ENCODE measurements around the gene DNAJB9.

DNAJB9 gene

DNA sequence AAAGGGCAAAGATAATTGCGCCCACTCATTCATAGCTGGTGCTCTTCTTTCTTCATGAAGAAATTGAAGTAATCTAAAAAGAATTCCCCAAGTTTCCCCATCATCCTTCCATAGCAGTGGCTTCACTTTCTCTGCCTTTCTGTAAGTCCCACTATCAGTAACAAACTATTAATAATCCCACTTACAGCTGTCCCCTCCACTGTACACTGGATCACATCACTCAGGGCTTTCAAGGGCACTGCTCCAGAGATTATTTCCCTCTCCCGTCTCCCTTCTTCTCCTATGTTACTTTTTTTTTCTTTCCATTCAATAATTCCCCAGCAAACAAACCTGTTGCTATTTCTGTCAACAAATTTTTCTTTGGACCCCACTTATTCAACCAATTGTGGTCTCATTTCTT lies 16.2 kb downstream of the DNAJB9 start:
- no peak overlapping the region for H3K4me3 ChIP-seq (ENCODE audit: low read depth, low read length)
- TF ChIP-seq, protein P1, sequence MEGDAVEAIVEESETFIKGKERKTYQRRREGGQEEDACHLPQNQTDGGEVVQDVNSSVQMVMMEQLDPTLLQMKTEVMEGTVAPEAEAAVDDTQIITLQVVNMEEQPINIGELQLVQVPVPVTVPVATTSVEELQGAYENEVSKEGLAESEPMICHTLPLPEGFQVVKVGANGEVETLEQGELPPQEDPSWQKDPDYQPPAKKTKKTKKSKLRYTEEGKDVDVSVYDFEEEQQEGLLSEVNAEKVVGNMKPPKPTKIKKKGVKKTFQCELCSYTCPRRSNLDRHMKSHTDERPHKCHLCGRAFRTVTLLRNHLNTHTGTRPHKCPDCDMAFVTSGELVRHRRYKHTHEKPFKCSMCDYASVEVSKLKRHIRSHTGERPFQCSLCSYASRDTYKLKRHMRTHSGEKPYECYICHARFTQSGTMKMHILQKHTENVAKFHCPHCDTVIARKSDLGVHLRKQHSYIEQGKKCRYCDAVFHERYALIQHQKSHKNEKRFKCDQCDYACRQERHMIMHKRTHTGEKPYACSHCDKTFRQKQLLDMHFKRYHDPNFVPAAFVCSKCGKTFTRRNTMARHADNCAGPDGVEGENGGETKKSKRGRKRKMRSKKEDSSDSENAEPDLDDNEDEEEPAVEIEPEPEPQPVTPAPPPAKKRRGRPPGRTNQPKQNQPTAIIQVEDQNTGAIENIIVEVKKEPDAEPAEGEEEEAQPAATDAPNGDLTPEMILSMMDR (IDR thresholded peaks at IDR 0.05; ENCODE audit: borderline replicate concordance, insufficient read depth, low read depth, low read length) = no peak

DNA sequence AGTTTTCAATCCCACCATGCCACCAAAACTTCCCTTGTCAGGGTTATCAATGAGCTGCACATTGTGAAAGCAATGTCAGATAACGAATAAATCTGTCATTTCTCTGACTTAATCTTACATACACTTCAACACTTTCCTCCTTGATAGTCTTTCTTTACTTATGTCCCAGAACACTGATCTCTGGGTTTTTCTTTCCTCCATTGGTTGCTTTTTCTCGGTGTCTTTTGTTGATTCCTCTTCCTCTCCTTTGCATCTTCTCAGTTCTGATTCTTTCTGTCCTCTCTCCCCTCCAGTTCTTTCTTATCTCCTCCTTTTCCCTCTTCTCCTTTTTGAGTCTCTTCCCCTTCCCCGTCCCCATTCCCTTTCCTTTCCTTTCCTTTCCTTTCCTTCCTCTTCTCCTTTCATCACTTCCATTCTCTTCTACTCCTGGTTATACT lies 16.6 kb downstream of the DNAJB9 start:
- H3K4me3 ChIP-seq (ENCODE audit: low read depth, low read length) = no peak overlapping the region
- TF ChIP-seq, protein P1 (IDR thresholded peaks at IDR 0.05; ENCODE audit: borderline replicate concordance, insufficient read depth, low read depth, low read length) = no peak

GRCh38 chr7:108589199-108589598 lies 19.5 kb downstream of the DNAJB9 start:
- no peak overlapping the region for H3K4me3 ChIP-seq (ENCODE audit: low read depth, low read length)
- TF ChIP-seq, protein P1 (IDR thresholded peaks at IDR 0.05; ENCODE audit: borderline replicate concordance, insufficient read depth, low read depth, low read length) = no peak

DNA sequence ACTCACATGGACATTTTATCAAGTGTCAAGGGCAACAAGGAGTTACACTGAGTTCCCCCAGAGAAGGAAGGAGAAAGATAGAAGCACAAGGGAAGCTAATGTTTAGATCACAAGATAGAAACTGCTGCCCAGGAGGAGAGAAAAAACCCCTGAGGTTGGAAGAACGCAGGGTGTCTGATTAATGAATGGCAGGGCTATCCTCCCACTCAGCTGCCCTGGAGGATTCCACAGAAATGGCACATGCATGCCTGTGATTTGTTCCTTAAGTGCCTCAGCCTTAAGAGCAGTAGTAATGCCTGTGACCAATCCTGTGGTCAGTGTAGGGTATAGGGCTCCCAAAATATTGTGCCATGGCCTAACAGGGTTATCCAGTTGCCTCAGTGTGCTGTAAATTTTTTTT lies 20.2 kb downstream of the DNAJB9 start:
- TF ChIP-seq, protein P1 (IDR thresholded peaks at IDR 0.05; ENCODE audit: borderline replicate concordance, insufficient read depth, low read depth, low read length) = no peak
- no peak overlapping the region for H3K4me3 ChIP-seq (ENCODE audit: low read depth, low read length)

- no peak overlapping the region for H3K4me3 ChIP-seq (ENCODE audit: low read depth, low read length)
- TF ChIP-seq, protein P1 (IDR thresholded peaks at IDR 0.05; ENCODE audit: borderline replicate concordance, insufficient read depth, low read depth, low read length) = no peak
Observed at GRCh38 chr7:108590606-108591005, 20.9 kb downstream of the DNAJB9 start.

DNA sequence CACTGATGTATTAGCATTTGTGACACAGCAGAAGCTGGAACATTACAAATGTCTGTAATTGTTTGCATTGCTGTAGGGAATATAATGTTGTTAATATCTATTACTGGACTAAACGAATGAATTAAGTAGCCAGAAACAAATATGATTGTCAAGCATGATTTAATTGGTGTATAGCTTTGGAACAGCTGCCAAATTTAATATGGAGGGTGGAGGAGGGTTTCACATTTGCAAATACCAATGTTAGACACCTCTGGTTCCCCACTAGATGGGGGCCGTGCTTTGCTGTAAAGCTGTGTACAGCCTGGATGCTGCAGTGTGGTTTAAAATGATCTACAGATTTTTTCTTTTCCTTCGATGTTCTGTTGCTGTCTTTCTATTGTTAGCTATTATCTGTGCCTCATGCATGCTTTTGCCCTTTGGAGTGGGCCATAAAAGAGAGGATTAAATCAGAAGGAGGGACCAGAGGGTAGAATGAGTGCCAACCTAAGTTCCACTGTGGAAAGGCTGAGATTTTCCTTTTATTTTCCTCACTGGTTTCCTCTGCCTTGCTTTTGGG lies 23.1 kb downstream of the DNAJB9 start:
- TF ChIP-seq, protein P1 (IDR thresholded peaks at IDR 0.05; ENCODE audit: borderline replicate concordance, insufficient read depth, low read depth, low read length) = no peak
- H3K4me3 ChIP-seq (ENCODE audit: low read depth, low read length) = no peak overlapping the region

DNA sequence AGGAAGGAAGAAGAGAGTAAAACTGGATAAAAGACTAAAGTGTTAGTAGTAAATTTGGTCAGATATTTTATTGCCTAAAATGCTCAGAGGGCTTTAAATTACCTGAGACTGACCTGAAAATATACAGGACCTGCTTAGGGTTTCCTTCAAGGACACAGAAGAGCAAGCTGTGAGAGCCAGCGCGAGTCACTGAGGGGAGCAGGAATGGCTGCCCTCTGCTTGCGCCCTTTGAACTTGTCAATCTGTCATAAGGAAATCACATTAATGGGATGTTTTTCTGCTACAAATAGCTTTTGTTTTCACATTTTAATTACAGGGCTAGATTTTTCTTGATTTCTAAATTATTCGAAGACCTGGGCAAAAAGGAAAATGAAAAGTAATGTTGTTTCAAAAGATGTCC lies 26.9 kb downstream of the DNAJB9 start:
- TF ChIP-seq, protein P1 (IDR thresholded peaks at IDR 0.05; ENCODE audit: borderline replicate concordance, insufficient read depth, low read depth, low read length) = no peak
- H3K4me3 ChIP-seq (ENCODE audit: low read depth, low read length) = no peak overlapping the region

All from GM12875 (cell line).